HepG2 (cell line): ENCODE results near the gene TNFSF12. TPM values are rescaled to one million over a fixed set of nuclear protein-coding genes. Genes with fewer than 3 reads are reported as not detected.

Source experiments
- ATF5 ChIP-seq: sonication (generic); formaldehyde crosslinking; IDR thresholded peaks from 2 replicates; pipeline ENCODE4 v1.4.0; 2020; ENCODE audit warnings: mild to moderate bottlenecking, low read depth, missing genetic modification reagents
- FOXA3 ChIP-seq: IDR thresholded peaks from 2 replicates; pipeline ENCODE4 v1.6.1; 2016; ENCODE audit warnings: missing genetic modification reagents, missing compliant biosample characterization
- FOXM1 ChIP-seq: sonication (generic); formaldehyde crosslinking; IDR thresholded peaks from 2 replicates; pipeline ENCODE4 v1.5.0; 2020; ENCODE audit warnings: missing genetic modification reagents
- MYNN ChIP-seq: sonication (generic); formaldehyde crosslinking; IDR thresholded peaks from 2 replicates; pipeline ENCODE4 v1.4.0; 2020; ENCODE audit warnings: mild to moderate bottlenecking, low read depth, missing genetic modification reagents
- SAP130 ChIP-seq: IDR thresholded peaks from 2 replicates; pipeline ENCODE4 v1.6.1; 2016; ENCODE audit warnings: low read depth
- ZBTB3 ChIP-seq: sonication (generic); formaldehyde crosslinking; IDR thresholded peaks from 2 replicates; pipeline ENCODE4 v1.4.0; 2020; ENCODE audit warnings: low read depth, mild to moderate bottlenecking, moderate library complexity, missing genetic modification reagents, borderline replicate concordance
- ZBTB46 ChIP-seq: sonication (generic); formaldehyde crosslinking; IDR thresholded peaks from 2 replicates; pipeline ENCODE4 v1.4.0; 2020; ENCODE audit warnings: mild to moderate bottlenecking, missing genetic modification reagents, borderline replicate concordance
- ZFY ChIP-seq: sonication (generic); formaldehyde crosslinking; IDR thresholded peaks from 2 replicates; pipeline ENCODE4 v1.4.0; 2020; ENCODE audit warnings: missing genetic modification reagents
- ZNF20 ChIP-seq: sonication (generic); formaldehyde crosslinking; IDR thresholded peaks from 2 replicates; pipeline ENCODE4 v1.4.0; 2020; ENCODE audit warnings: mild to moderate bottlenecking, moderate library complexity, missing genetic modification reagents
- ZNF207 ChIP-seq: fragments of 450-650 bp; IDR thresholded peaks from 2 replicates; pipeline ENCODE4 v1.6.1; 2016; ENCODE audit warnings: antibody characterized with exemption, borderline replicate concordance
- ZNF503 ChIP-seq: sonication (generic); formaldehyde crosslinking; IDR thresholded peaks from 2 replicates; pipeline ENCODE4 v1.4.0; 2020; ENCODE audit warnings: missing genetic modification reagents
- ZNF558 ChIP-seq: sonication (generic); formaldehyde crosslinking; IDR thresholded peaks from 2 replicates; pipeline ENCODE4 v1.9.0; 2022; ENCODE audit warnings: mild to moderate bottlenecking, missing genetic modification reagents, borderline replicate concordance
- ZNF615 ChIP-seq: sonication (generic); formaldehyde crosslinking; IDR thresholded peaks from 2 replicates; pipeline ENCODE4 v1.5.0; 2020; ENCODE audit warnings: mild to moderate bottlenecking, missing genetic modification reagents, borderline replicate concordance
- ZSCAN12 ChIP-seq: sonication (generic); formaldehyde crosslinking; IDR thresholded peaks from 2 replicates; pipeline ENCODE4 v1.9.0; 2021; ENCODE audit warnings: mild to moderate bottlenecking, missing genetic modification reagents
- ZXDC ChIP-seq: sonication (generic); formaldehyde crosslinking; IDR thresholded peaks from 2 replicates; pipeline ENCODE4 v1.5.0; 2020; ENCODE audit warnings: mild to moderate bottlenecking, missing genetic modification reagents
- polyA plus RNA-seq, 8 experiments: library from polyadenylated mRNA; depleted of rRNA in 3 of 8; stranded (reverse) in 7 of 8; unstranded in 1 of 8; fragments of >200 nt; fragmentation: Illumina TruSeq in 4 of 8; extraction: Trizol in 4 of 8; gene quantifications; 2 replicates each; pipeline versions ENCODE4 v1.2.1 to v1.2.3, GENCODE V29; 2011 to 2016; ENCODE audit warnings: low read depth in 4 of 8, missing spikeins in 1 of 8, mixed read lengths in 1 of 8; ENCODE audit not compliant: insufficient read depth in 1 of 8
- total RNA-seq, 5 experiments: library from RNA; depleted of rRNA; stranded (reverse); fragments of >200 nt; fragmentation: Illumina TruSeq; extraction: Trizol; gene quantifications; 2 replicates each; pipeline ENCODE4 v1.2.3, GENCODE V29; 2016; ENCODE audit warnings: low read depth in 1 of 5
- TF ChIP-seq, protein P1 (sequence below): sonication (generic); formaldehyde crosslinking; IDR thresholded peaks from 2 replicates; pipeline ENCODE4 v1.5.1; 2020; ENCODE audit warnings: missing genetic modification reagents, mild to moderate bottlenecking, borderline replicate concordance
- TF ChIP-seq, protein P2 (sequence below): sonication (generic); formaldehyde crosslinking; IDR thresholded peaks from 2 replicates; pipeline ENCODE4 v1.5.1; 2020; ENCODE audit warnings: missing genetic modification reagents, mild to moderate bottlenecking, borderline replicate concordance

TNFSF12 gene
- total and polyA plus RNA-seq, 2 of the 13 experiments (the other 11 are each of a cell fraction or from before 2014, with no cell fraction given) = 0.93 to 7.2 TPM

DNA sequence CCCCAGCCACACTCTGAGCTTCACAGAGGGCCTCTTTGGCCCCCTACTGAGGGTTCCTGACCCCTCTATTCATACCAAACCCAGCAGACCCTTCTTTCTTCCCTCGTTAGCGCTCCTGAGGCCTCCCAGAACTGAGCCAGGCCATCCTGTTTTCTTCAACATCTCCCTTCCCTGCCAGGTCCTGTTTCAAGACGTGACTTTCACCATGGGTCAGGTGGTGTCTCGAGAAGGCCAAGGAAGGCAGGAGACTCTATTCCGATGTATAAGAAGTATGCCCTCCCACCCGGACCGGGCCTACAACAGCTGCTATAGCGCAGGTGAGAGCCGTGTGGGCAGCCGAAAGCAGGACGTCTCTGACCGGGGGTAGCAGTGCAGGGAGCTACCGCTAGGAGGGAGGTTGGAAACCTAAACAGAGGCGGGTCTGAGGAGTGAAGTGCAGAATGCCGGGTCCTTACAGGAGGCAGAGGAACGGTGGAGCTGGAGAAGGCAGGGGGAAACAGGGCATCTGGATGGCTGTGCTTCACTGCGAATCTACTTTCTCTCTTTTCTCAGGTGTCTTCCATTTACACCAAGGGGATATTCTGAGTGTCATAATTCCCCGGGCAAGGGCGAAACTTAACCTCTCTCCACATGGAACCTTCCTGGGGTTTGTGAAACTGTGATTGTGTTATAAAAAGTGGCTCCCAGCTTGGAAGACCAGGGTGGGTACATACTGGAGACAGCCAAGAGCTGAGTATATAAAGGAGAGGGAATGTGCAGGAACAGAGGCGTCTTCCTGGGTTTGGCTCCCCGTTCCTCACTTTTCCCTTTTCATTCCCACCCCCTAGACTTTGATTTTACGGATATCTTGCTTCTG is 11.5 kb downstream of the TNFSF12 start (continued):
- TF ChIP-seq ZXDC (CRISPR knock-in tag) = no peak
- TF ChIP-seq ZFY = peak; percentile 49
- no peak for TF ChIP-seq MYNN
- no peak for TF ChIP-seq ZBTB46 (CRISPR knock-in tag)
- TF ChIP-seq ATF5 (CRISPR knock-in tag) = no peak
- TF ChIP-seq ZNF558 (CRISPR knock-in tag) = 0 out of 2 replicates have a peak, but pooled peaks have one; percentile 4
- TF ChIP-seq ZSCAN12 (CRISPR knock-in tag) = no peak
- no peak for TF ChIP-seq FOXM1 (CRISPR knock-in tag)
- TF ChIP-seq ZNF20 (CRISPR knock-in tag) = no peak
- no peak for TF ChIP-seq ZNF615 (CRISPR knock-in tag)
- TF ChIP-seq ZBTB3 (CRISPR knock-in tag) = no peak
- TF ChIP-seq SAP130 (CRISPR knock-in tag) = peak; percentile 36; the same call in 1 of the 2 replicates
- no peak for TF ChIP-seq FOXA3 (CRISPR knock-in tag)
- TF ChIP-seq, protein P1, sequence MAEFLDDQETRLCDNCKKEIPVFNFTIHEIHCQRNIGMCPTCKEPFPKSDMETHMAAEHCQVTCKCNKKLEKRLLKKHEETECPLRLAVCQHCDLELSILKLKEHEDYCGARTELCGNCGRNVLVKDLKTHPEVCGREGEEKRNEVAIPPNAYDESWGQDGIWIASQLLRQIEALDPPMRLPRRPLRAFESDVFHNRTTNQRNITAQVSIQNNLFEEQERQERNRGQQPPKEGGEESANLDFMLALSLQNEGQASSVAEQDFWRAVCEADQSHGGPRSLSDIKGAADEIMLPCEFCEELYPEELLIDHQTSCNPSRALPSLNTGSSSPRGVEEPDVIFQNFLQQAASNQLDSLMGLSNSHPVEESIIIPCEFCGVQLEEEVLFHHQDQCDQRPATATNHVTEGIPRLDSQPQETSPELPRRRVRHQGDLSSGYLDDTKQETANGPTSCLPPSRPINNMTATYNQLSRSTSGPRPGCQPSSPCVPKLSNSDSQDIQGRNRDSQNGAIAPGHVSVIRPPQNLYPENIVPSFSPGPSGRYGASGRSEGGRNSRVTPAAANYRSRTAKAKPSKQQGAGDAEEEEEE (CRISPR knock-in tag) = no peak
- TF ChIP-seq ZNF207 = no peak
- peak; percentile 37; the same call in 1 of the 2 replicates for TF ChIP-seq ZNF503
- TF ChIP-seq, protein P2, sequence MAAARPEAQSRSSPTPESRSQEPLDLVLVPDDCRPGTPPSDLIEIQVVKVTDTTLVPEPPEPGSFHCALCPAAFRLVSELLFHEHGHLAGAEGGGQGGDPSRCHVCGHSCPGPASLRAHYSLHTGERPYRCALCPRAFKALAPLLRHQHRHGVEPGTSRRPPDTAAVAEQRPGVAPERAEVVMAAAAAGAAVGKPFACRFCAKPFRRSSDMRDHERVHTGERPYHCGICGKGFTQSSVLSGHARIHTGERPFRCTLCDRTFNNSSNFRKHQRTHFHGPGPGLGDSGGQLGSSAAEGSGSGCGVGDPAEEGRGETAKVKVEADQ (CRISPR knock-in tag) = no peak
